Renal cortex interstitium (tissue), 15 donors: ENCODE data around the gene CTSF. TPM values are rescaled to one million over a fixed set of nuclear protein-coding genes. Genes with fewer than 3 reads are reported as not detected.
A peak's percentile ranks its signal among the peaks of the same experiment; 100 is the strongest.
"Not testable (repeated sequence)": the region's sequence is repeated elsewhere in the genome, so short reads cannot be mapped to it uniquely, and the experiment has no call there.

ENCODE experiments used
- DNase-seq, 11 donors: peaks; one replicate each; pipeline ENCODE4 v3.0.0-alpha.2; 2013; ENCODE audit warnings: low read depth in 9 of 11, low spot score in 4 of 11; ENCODE audit errors: extremely low read depth in 1 of 11
- long read RNA-seq, 16 experiments: transcript quantifications; one replicate each; lab custom pipeline, GENCODE V29; 2026
- polyA plus RNA-seq, 3 donors: library from polyadenylated mRNA; unstranded; fragments of 120-200 nt; gene quantifications; one replicate each; pipeline ENCODE4 v1.2.1, GENCODE V29; 2013; ENCODE audit not compliant: insufficient read length in 3 of 3

The CTSF gene
- 100 to 1,000 TPM in 1 of 3 donors, 10 to 100 TPM in 2; 94.9 to 103 (median 98.6) TPM for polyA plus RNA-seq
- long read RNA-seq, donor 1, transcript CTSF-201 (13 exons, 2,035 nt): major isoform, 23 of 29 reads
- long read RNA-seq, donor 1, partial matches to known transcripts: 6 of 29 reads
- long read RNA-seq, donor 1, other reads (novel, unspliced or antisense): 0 of 29 reads
- long read RNA-seq, donor 2, transcript CTSF-201 (13 exons, 2,035 nt): major isoform, 18 of 34 reads
- long read RNA-seq, donor 2, partial matches to known transcripts: 16 of 34 reads
- long read RNA-seq, donor 2, other reads (novel, unspliced or antisense): 0 of 34 reads
- long read RNA-seq, donor 3, transcript CTSF-201 (13 exons, 2,035 nt): major isoform, 33 of 63 reads
- long read RNA-seq, donor 3, partial matches to known transcripts: 30 of 63 reads
- long read RNA-seq, donor 3, other reads (novel, unspliced or antisense): 0 of 63 reads
- long read RNA-seq, donor 4, transcript CTSF-201 (13 exons, 2,035 nt): major isoform, 21 of 54 reads
- long read RNA-seq, donor 4, partial matches to known transcripts: 33 of 54 reads
- long read RNA-seq, donor 4, other reads (novel, unspliced or antisense): 0 of 54 reads
- long read RNA-seq, donor 5: 0 reads
- long read RNA-seq, donor 6, transcript CTSF-201 (13 exons, 2,035 nt): major isoform, 29 of 52 reads
- long read RNA-seq, donor 6, partial matches to known transcripts: 22 of 52 reads
- long read RNA-seq, donor 6, other reads (novel, unspliced or antisense): 0 of 52 reads
- long read RNA-seq, donor 7, transcript CTSF-201 (13 exons, 2,035 nt): major isoform, 15 of 40 reads
- long read RNA-seq, donor 7, partial matches to known transcripts: 23 of 40 reads
- long read RNA-seq, donor 7, other reads (novel, unspliced or antisense): 0 of 40 reads
- long read RNA-seq, donor 8, transcript CTSF-201 (13 exons, 2,035 nt): major isoform, 46 of 96 reads
- long read RNA-seq, donor 8, partial matches to known transcripts: 42 of 96 reads
- long read RNA-seq, donor 8, other reads (novel, unspliced or antisense): 8 of 96 reads
- long read RNA-seq, donor 9, transcript CTSF-201 (13 exons, 2,035 nt): major isoform, 19 of 28 reads
- long read RNA-seq, donor 9, partial matches to known transcripts: 9 of 28 reads
- long read RNA-seq, donor 9, other reads (novel, unspliced or antisense): 0 of 28 reads
- long read RNA-seq, donor 10, transcript CTSF-201 (13 exons, 2,035 nt): major isoform, 20 of 40 reads
- long read RNA-seq, donor 10, partial matches to known transcripts: 20 of 40 reads
- long read RNA-seq, donor 10, other reads (novel, unspliced or antisense): 0 of 40 reads
- long read RNA-seq, donor 11, transcript CTSF-201 (13 exons, 2,035 nt): major isoform, 17 of 45 reads
- long read RNA-seq, donor 11, partial matches to known transcripts: 27 of 45 reads
- long read RNA-seq, donor 11, other reads (novel, unspliced or antisense): 0 of 45 reads
- long read RNA-seq, donor 12, transcript CTSF-201 (13 exons, 2,035 nt): major isoform, 8 of 8 reads
- long read RNA-seq, donor 12, partial matches to known transcripts: 0 of 8 reads
- long read RNA-seq, donor 12, other reads (novel, unspliced or antisense): 0 of 8 reads
- long read RNA-seq, donor 13: 0 reads
- long read RNA-seq, donor 14, transcript CTSF-201 (13 exons, 2,035 nt): major isoform, 25 of 39 reads
- long read RNA-seq, donor 14, partial matches to known transcripts: 14 of 39 reads
- long read RNA-seq, donor 14, other reads (novel, unspliced or antisense): 0 of 39 reads
- long read RNA-seq, donor 15, transcript CTSF-201 (13 exons, 2,035 nt): major isoform, 13 of 25 reads
- long read RNA-seq, donor 15, partial matches to known transcripts: 11 of 25 reads
- long read RNA-seq, donor 15, other reads (novel, unspliced or antisense): 0 of 25 reads
- long read RNA-seq, donor 16, transcript CTSF-201 (13 exons, 2,035 nt): major isoform, 55 of 163 reads
- long read RNA-seq, donor 16, partial matches to known transcripts: 105 of 163 reads
- long read RNA-seq, donor 16, other reads (novel, unspliced or antisense): 0 of 163 reads

- DNase-seq: peak in 7 of 11 donors; percentile 26 to 72 (median 62)
Measured at GRCh38 chr11:66568124-66568916, at the start of gene CTSF. TSS of gene CTSF (minus strand) at chr11:66568606. CDS start at chr11:66568486, 120 bp downstream.

GRCh38 chr11:66617155-66617834, 48.9 kb upstream of the CTSF start:
- no peak for DNase-seq

- DNase-seq: peak; percentile 93 to 100 (median 99)
Measured at GRCh38 chr11:66616379-66617154, 48.2 kb upstream of the CTSF start, which contains the start of gene RBM14. TSS of gene RBM14 (plus strand) at chr11:66616630. CDS start at chr11:66616721, 91 bp downstream.

- no peak for DNase-seq
Measured at GRCh38 chr11:66614073-66614472, 45.7 kb upstream of the CTSF start.

- no peak for DNase-seq
Measured at GRCh38 chr11:66612458-66612857, 44.1 kb upstream of the CTSF start.

- DNase-seq: no peak
Measured at GRCh38 chr11:66609721-66610617, 41.6 kb upstream of the CTSF start.

- DNase-seq: no peak
Measured at GRCh38 chr11:66607126-66607834, 38.9 kb upstream of the CTSF start.

GRCh38 chr11:66606608-66607007, 38.2 kb upstream of the CTSF start:
- not testable (repeated sequence) for DNase-seq

GRCh38 chr11:66604155-66604554, 35.7 kb upstream of the CTSF start:
- DNase-seq: no peak

GRCh38 chr11:66603072-66603471, 34.7 kb upstream of the CTSF start:
- no peak for DNase-seq

GRCh38 chr11:66600631-66601233, 32.3 kb upstream of the CTSF start:
- no peak for DNase-seq

- no peak for DNase-seq
Measured at GRCh38 chr11:66600219-66600618, 31.8 kb upstream of the CTSF start.

GRCh38 chr11:66598993-66599392, 30.6 kb upstream of the CTSF start:
- DNase-seq: no peak
